Gastrocnemius medialis (tissue), 4 donors: ENCODE results near the gene UGT1A10.

ENCODE experiments used
- POLR2A ChIP-seq, 2 donors: fragments of 450-650 bp; IDR thresholded peaks; one replicate each; pipeline ENCODE4 v1.6.1; 2017; ENCODE audit warnings: antibody characterized with exemption in 2 of 2, mild to moderate bottlenecking in 2 of 2, moderate library complexity in 2 of 2
- TF ChIP-seq, protein P1 (sequence below), 5 experiments: fragments of 450-650 bp in 3 of 5; fragments of 200-600 bp in 2 of 5; sonication (generic) in 2 of 5; IDR thresholded peaks in 4 of 5; conservative IDR thresholded peaks in 1 of 5; 1 replicate in 4 of 5; 2 replicates in 1 of 5; pipeline ENCODE4 v1.5.1; 2016 to 2019; ENCODE audit warnings: antibody characterized with exemption in 5 of 5, mild to moderate bottlenecking in 3 of 5, moderate library complexity in 3 of 5

DNA sequence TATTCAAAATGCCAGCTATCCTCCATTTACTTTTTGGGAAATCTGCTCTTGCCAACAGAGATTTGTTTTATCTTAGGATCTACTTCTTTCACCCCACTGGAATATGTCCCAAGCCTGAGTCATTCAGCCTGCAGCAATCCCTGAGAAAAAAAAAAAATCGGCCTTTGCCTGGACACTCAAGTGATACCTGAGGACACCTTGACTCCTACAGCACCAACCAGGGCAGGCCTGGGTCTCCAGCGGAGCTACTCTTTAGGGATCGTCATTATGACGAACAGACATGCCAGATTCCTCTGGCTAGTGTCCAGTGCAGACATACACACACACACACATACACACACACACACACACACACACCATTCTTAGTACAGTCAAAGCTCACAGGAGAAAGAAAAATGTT lies 54.2 kb downstream of the UGT1A10 start:
- TF ChIP-seq, protein P1, sequence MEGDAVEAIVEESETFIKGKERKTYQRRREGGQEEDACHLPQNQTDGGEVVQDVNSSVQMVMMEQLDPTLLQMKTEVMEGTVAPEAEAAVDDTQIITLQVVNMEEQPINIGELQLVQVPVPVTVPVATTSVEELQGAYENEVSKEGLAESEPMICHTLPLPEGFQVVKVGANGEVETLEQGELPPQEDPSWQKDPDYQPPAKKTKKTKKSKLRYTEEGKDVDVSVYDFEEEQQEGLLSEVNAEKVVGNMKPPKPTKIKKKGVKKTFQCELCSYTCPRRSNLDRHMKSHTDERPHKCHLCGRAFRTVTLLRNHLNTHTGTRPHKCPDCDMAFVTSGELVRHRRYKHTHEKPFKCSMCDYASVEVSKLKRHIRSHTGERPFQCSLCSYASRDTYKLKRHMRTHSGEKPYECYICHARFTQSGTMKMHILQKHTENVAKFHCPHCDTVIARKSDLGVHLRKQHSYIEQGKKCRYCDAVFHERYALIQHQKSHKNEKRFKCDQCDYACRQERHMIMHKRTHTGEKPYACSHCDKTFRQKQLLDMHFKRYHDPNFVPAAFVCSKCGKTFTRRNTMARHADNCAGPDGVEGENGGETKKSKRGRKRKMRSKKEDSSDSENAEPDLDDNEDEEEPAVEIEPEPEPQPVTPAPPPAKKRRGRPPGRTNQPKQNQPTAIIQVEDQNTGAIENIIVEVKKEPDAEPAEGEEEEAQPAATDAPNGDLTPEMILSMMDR (IDR thresholded peaks at IDR 0.05 in 4 of 5, conservative IDR thresholded peaks at IDR 0.05 in 1 of 5): no peak
- TF ChIP-seq POLR2A (IDR thresholded peaks at IDR 0.05): no peak
